MCF 10A (cell line): Measurements from ENCODE around the gene STEAP1B. TPM values are rescaled to one million over a fixed set of nuclear protein-coding genes. Genes with fewer than 3 reads are reported as not detected.

Experiments
- BruUV-seq: library from RNA; stranded (reverse); fragments of 400-500 nt; replicated peaks from 2 replicates; lab custom pipeline; 2021; lab: Mats Ljungman, UMichigan
- CTCF ChIA-PET: fragments of 300-600 bp; sonication (Branson Sonifier 250); formaldehyde crosslinking; extraction: SDS; loops from one replicate; lab custom pipeline; 2021; ENCODE audit warnings: antibody characterized with exemption, inconsistent platforms; lab: Yijun Ruan, JAX
- POLR2A ChIA-PET: fragments of 300-600, 350-650 bp; sonication (Branson Sonifier 250); formaldehyde crosslinking; extraction: SDS; loops from one replicate; lab custom pipeline; 2020; ENCODE audit warnings: antibody characterized with exemption, inconsistent platforms; lab: Yijun Ruan, JAX
- DNase-seq: peaks from one replicate; pipeline ENCODE4 v3.0.0-alpha.2; 2018; ENCODE audit not compliant: unreplicated experiment
- H3K27ac Mint-ChIP-seq: one replicate; pipeline ENCODE4 v1.8.0; 2022; ENCODE audit warnings: mild to moderate bottlenecking, low read depth, mixed read lengths; ENCODE audit not compliant: unreplicated experiment
- H3K27me3 Mint-ChIP-seq: one replicate; pipeline ENCODE4 v1.8.0; 2022; ENCODE audit warnings: mixed read lengths; ENCODE audit not compliant: insufficient read depth, unreplicated experiment
- H3K36me3 Mint-ChIP-seq: one replicate; pipeline ENCODE4 v1.8.0; 2022; ENCODE audit warnings: mild to moderate bottlenecking, moderate library complexity, mixed read lengths; ENCODE audit not compliant: insufficient read depth, unreplicated experiment
- H3K4me1 Mint-ChIP-seq: one replicate; pipeline ENCODE4 v1.8.0; 2022; ENCODE audit warnings: mixed read lengths; ENCODE audit not compliant: insufficient read depth, unreplicated experiment
- H3K4me3 Mint-ChIP-seq: one replicate; pipeline ENCODE4 v1.8.0; 2022; ENCODE audit warnings: mild to moderate bottlenecking, moderate library complexity, mixed read lengths; ENCODE audit not compliant: unreplicated experiment
- H3K9me3 Mint-ChIP-seq: one replicate; pipeline ENCODE4 v1.8.0; 2022; ENCODE audit warnings: mixed read lengths; ENCODE audit not compliant: unreplicated experiment
- CTCF ChIP-seq: fragments of 200-600 bp; IDR thresholded peaks from one replicate; pipeline ENCODE4 v1.8.0; 2022; ENCODE audit warnings: antibody characterized with exemption, mild to moderate bottlenecking; ENCODE audit not compliant: unreplicated experiment
- intact Hi-C: fragments of 100-400 bp; cut with micrococcal nuclease; formaldehyde crosslinking; loops from 2 replicates; pipeline ENCODE4 v1.14.1; 2022
- total RNA-seq: library from RNA; stranded (reverse); gene quantifications from 2 replicates; pipeline ENCODE4 v1.2.3, GENCODE V29; 2022

STEAP1B gene
- total RNA-seq, 1 experiment from 2014 or later: not detected

- ChIA-PET POLR2A (interaction anchor here (1.5 kb wide), 1 partner anchor 24 kb away, joined by 4 read pairs; no protein-coding TSS in a partner anchor), CTCF (no interaction called here)
- intact Hi-C loops: no loop called here
- no peaks in the 10 kb centered on the region for H3K9me3 Mint-ChIP-seq
- H3K27me3 Mint-ChIP-seq: no peaks in the 10 kb centered on the region
- H3K27ac Mint-ChIP-seq: no peak overlapping the region
- DNase-seq: no peak
- H3K4me3 Mint-ChIP-seq: no peak overlapping the region
- BruUV-seq: no TSS peak
- H3K4me1 Mint-ChIP-seq: peaks cover 8% of the 10 kb centered on the region
- H3K36me3 Mint-ChIP-seq: no peaks in the 10 kb centered on the region
- no peak for TF ChIP-seq CTCF
Measured at GRCh38 chr7:22386865-22387264, 113.1 kb downstream of the STEAP1B start.

DNA sequence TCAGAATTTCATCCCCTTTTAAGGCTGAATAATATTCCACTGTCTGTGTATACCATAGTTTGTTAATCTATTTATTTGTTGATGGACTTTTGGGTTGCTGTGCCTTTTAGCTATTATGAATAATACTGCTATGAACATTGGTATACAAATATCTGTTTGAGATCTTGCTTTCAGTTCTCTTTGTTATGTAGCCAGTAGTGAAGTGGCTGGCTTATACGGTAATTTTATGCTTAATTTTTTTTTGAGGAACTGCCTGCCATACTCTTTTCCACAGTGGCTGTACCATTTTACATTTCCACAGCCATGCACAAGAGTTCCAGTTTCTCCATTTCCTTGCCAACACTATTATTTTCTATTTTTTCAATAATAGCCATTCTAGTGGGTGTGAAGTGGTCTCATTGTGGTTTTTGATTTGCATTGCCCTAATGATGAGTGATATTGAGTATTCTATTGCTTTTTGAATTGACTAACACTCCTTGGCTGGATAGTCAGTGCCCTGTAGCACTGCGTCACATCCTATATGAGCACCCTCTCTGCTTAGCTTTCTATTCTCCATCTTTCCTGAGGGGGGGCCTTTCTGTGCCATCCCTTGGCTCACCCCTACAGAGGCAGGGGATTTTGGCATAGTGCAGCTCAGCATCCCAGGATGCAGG is 113.7 kb downstream of the STEAP1B start:
- ChIA-PET POLR2A (interaction anchor here (0.6 to 0.8 kb wide), 2 partner anchors 54 to 108 kb away, joined by 3 read pairs; no protein-coding TSS in a partner anchor), CTCF (no interaction called here)
- no peak overlapping the region for H3K4me3 Mint-ChIP-seq
- H3K27me3 Mint-ChIP-seq: no peaks in the 10 kb centered on the region
- no peak for DNase-seq
- peaks cover 8% of the 10 kb centered on the region for H3K4me1 Mint-ChIP-seq
- no TSS peak for BruUV-seq
- H3K9me3 Mint-ChIP-seq: no peaks in the 10 kb centered on the region
- H3K36me3 Mint-ChIP-seq: no peaks in the 10 kb centered on the region
- intact Hi-C loops: no loop called here
- no peak for TF ChIP-seq CTCF
- H3K27ac Mint-ChIP-seq: no peak overlapping the region

GRCh38 chr7:22385326-22385725 is 114.7 kb downstream of the STEAP1B start:
- no peak overlapping the region for H3K27ac Mint-ChIP-seq
- H3K27me3 Mint-ChIP-seq: no peaks in the 10 kb centered on the region
- H3K4me3 Mint-ChIP-seq: no peak overlapping the region
- intact Hi-C loops: no loop called here
- no TSS peak for BruUV-seq
- no peak for DNase-seq
- POLR2A ChIA-PET: interaction anchor here (0.8 kb wide), 1 partner anchor 53 kb away, joined by 3 read pairs; no protein-coding TSS in a partner anchor
- H3K4me1 Mint-ChIP-seq: peaks cover 8% of the 10 kb centered on the region
- CTCF ChIA-PET: no interaction called here
- H3K9me3 Mint-ChIP-seq: no peaks in the 10 kb centered on the region
- no peak for TF ChIP-seq CTCF
- H3K36me3 Mint-ChIP-seq: no peaks in the 10 kb centered on the region

GRCh38 chr7:22380333-22380732 is 119.7 kb downstream of the STEAP1B start:
- no peak for TF ChIP-seq CTCF
- no TSS peak for BruUV-seq

More at GRCh38 chr7:22380333-22380732, 119.7 kb downstream of the STEAP1B start:
- H3K9me3 Mint-ChIP-seq: no peaks in the 10 kb centered on the region
- ChIA-PET CTCF (interaction anchor here (1.5 kb wide), 1 partner anchor 297 kb away, joined by 4 read pairs; no protein-coding TSS in a partner anchor), POLR2A (no interaction called here)
- intact Hi-C loops: no loop called here
- H3K27ac Mint-ChIP-seq: no peak overlapping the region
- H3K4me1 Mint-ChIP-seq: peaks cover under 1% of the 10 kb centered on the region
- H3K4me3 Mint-ChIP-seq: no peak overlapping the region
- DNase-seq: no peak
- no peaks in the 10 kb centered on the region for H3K36me3 Mint-ChIP-seq
- no peaks in the 10 kb centered on the region for H3K27me3 Mint-ChIP-seq
